GM12891 (cell line): ENCODE results near the gene MMP11.

Source experiments
- PAX5 ChIP-seq: IDR thresholded peaks from 2 replicates; pipeline ENCODE4 v1.6.1; 2011; ENCODE audit warnings: low read length, moderate library complexity, mild to moderate bottlenecking; ENCODE audit not compliant: insufficient read depth, severe bottlenecking
- POLR2A ChIP-seq: IDR thresholded peaks from 2 replicates; pipeline ENCODE4 v1.6.1; 2011; ENCODE audit warnings: low read depth, low read length, control low read depth
- POLR2AphosphoS5 ChIP-seq: IDR thresholded peaks from 2 replicates; pipeline ENCODE4 v1.6.1; 2011; ENCODE audit warnings: low read depth, low read length, control low read depth
- SPI1 ChIP-seq: IDR thresholded peaks from 2 replicates; pipeline ENCODE4 v1.6.1; 2011; ENCODE audit warnings: low read depth, low read length, control low read depth
- TAF1 ChIP-seq: IDR thresholded peaks from 2 replicates; pipeline ENCODE4 v1.6.1; 2011; ENCODE audit warnings: low read depth, low read length, control low read depth

- TF ChIP-seq POLR2AphosphoS5 = no peak
- no peak for TF ChIP-seq POLR2A
- no peak for TF ChIP-seq TAF1
- TF ChIP-seq SPI1 = no peak
- TF ChIP-seq PAX5 = no peak
These were observed 22.8 kb upstream of the MMP11 start for GRCh38 chr22:23749841-23750301.
